Activated CD4-positive, alpha-beta T cell treated with anti-CD3 and anti-CD28 coated beads for 36 hours (primary cell): ENCODE measurements around the gene RIPK3. TPM values are rescaled to one million over a fixed set of nuclear protein-coding genes. Genes with fewer than 3 reads are reported as not detected.
A peak's percentile ranks its signal among the peaks of the same experiment; 100 is the strongest.

ENCODE experiments used
- ATAC-seq: fragments of 200-7000 bp; cut with Tn5 transposase; one replicate; pipeline ENCODE4 v1.10.0; 2021; ENCODE audit warnings: mild to moderate bottlenecking, moderate library complexity
- CTCF ChIA-PET: fragments of 350-600 bp; sonication (Branson Sonifier 250); formaldehyde crosslinking; loops from one replicate; lab custom pipeline; 2021; ENCODE audit warnings: antibody characterized with exemption; lab: Charles Lee
- POLR2A ChIA-PET: fragments of 350-600 bp; sonication (Branson Sonifier 250); formaldehyde crosslinking; loops from one replicate; lab custom pipeline; 2021; ENCODE audit warnings: antibody characterized with exemption, inconsistent platforms; lab: Charles Lee
- DNase-seq: peaks from one replicate; pipeline ENCODE4 v3.0.0-alpha.2; 2020
- H3K27ac Mint-ChIP-seq: one replicate; pipeline ENCODE4 v1.8.0; 2021; ENCODE audit warnings: mixed read lengths
- H3K27me3 Mint-ChIP-seq: one replicate; pipeline ENCODE4 v1.8.0; 2021; ENCODE audit warnings: mixed read lengths
- H3K36me3 Mint-ChIP-seq: one replicate; pipeline ENCODE4 v1.8.0; 2021; ENCODE audit warnings: low read depth, mixed read lengths
- H3K4me1 Mint-ChIP-seq: one replicate; pipeline ENCODE4 v1.8.0; 2021; ENCODE audit warnings: mixed read lengths
- H3K4me3 Mint-ChIP-seq: one replicate; pipeline ENCODE4 v1.8.0; 2021; ENCODE audit warnings: mild to moderate bottlenecking, moderate library complexity, mixed read lengths
- H3K9me3 Mint-ChIP-seq: one replicate; pipeline ENCODE4 v1.8.0; 2021; ENCODE audit warnings: low read depth, mixed read lengths
- intact Hi-C, 2 experiments: fragments of 100-400 bp; cut with DNase I in 1 of 2; cut with micrococcal nuclease in 1 of 2; formaldehyde crosslinking; loops; one replicate each; pipeline versions ENCODE4 v1.14.2 to v1.15.1; 2022 to 2024; cut with DNase I, micrococcal nuclease
- total RNA-seq, 2 experiments: library from RNA; stranded (reverse); gene quantifications; one replicate each; pipeline ENCODE4 v1.2.3, GENCODE V29; 2021

Gene RIPK3
- total RNA-seq, 2 experiments from 2014 or later: 8.9 to 9.4 TPM

- ATAC-seq (peak; percentile 99), DNase-seq (peak; percentile 88)
- Mint-ChIP-seq H3K36me3 (peaks cover 31% of the 10 kb centered on the region), H3K4me3 (peak overlapping the region; percentile 21), H3K27me3 (no peaks in the 10 kb centered on the region), H3K27ac (peak overlapping the region; percentile 25), H3K9me3 (no peaks in the 10 kb centered on the region), H3K4me1 (peaks cover 28% of the 10 kb centered on the region)
- intact Hi-C loops: loop anchor here (1.0 kb wide), 3 partner anchors 8 to 15 kb away; no protein-coding TSS in a partner anchor
- ChIA-PET CTCF (interaction anchor here (0.9 to 4.2 kb wide), 13 partner anchors 10 to 182 kb away, joined by 3 to 36 read pairs (median 5); partner anchors contain the start of genes CIDEB, DHRS1, IPO4 and MDP1), POLR2A (interaction anchor here (0.9 to 1.5 kb wide), 6 partner anchors 11 to 142 kb away, joined by 3 to 10 read pairs (median 5); partner anchors contain the start of genes LTB4R2, RABGGTA and TINF2)
These were observed 50.0 kb downstream of the RIPK3 start for GRCh38 chr14:24289649-24290280.

- DNase-seq (no peak), ATAC-seq (no peak)
- peaks cover 19% of the 10 kb centered on the region for H3K36me3 Mint-ChIP-seq
- no peak overlapping the region for H3K27ac Mint-ChIP-seq
- no peaks in the 10 kb centered on the region for H3K9me3 Mint-ChIP-seq
- CTCF ChIA-PET: interaction anchor here (0.9 kb wide), 1 partner anchor 10 kb away, joined by 3 read pairs; no protein-coding TSS in a partner anchor
- no peak overlapping the region for H3K4me3 Mint-ChIP-seq
- no peaks in the 10 kb centered on the region for H3K27me3 Mint-ChIP-seq
- intact Hi-C loops: no loop called here
- POLR2A ChIA-PET: no interaction called here
- H3K4me1 Mint-ChIP-seq: peaks cover 28% of the 10 kb centered on the region
These were observed 52.8 kb downstream of the RIPK3 start for GRCh38 chr14:24286996-24287395.

Other genes with a start within 250 kb of the RIPK3 start
- 100 to 1,000 TPM; 101 to 115 TPM for gene PCK2, start 245.7 kb downstream of the RIPK3 start, total RNA-seq
- gene DCAF11, start 225.2 kb downstream of the RIPK3 start, total RNA-seq: 10 to 100 TPM; 74.0 to 86.2 TPM
- 1 to 10 TPM; 1.5 to 1.6 TPM for gene NRL, start 225.0 kb downstream of the RIPK3 start, total RNA-seq
- under 1 TPM in 1 of 2 experiments, not detected in 1; 0.53 TPM for gene FITM1, start 209.3 kb downstream of the RIPK3 start, total RNA-seq
- 100 to 1,000 TPM; 414 to 418 TPM for gene PSME1, start 203.8 kb downstream of the RIPK3 start, total RNA-seq
- 10 to 100 TPM; 36.9 to 46.7 TPM for gene EMC9, start 198.4 kb downstream of the RIPK3 start, total RNA-seq
- 100 to 1,000 TPM; 445 to 459 TPM for gene PSME2, start 193.4 kb downstream of the RIPK3 start, total RNA-seq
- gene RNF31, start 192.5 kb downstream of the RIPK3 start, total RNA-seq: 10 to 100 TPM; 73.7 to 98.4 TPM
- gene IRF9, start 178.7 kb downstream of the RIPK3 start, total RNA-seq: 100 to 1,000 TPM; 172 to 209 TPM
- 10 to 100 TPM; 25.6 to 27.7 TPM for gene REC8, start 167.9 kb downstream of the RIPK3 start, total RNA-seq
- 10 to 100 TPM; 73.4 to 73.7 TPM for gene IPO4, start 151.2 kb downstream of the RIPK3 start, total RNA-seq
- gene TM9SF1, start 144.6 kb downstream of the RIPK3 start, total RNA-seq: 10 to 100 TPM; 17.0 to 24.4 TPM
- gene TSSK4, start 134.3 kb downstream of the RIPK3 start, total RNA-seq: under 1 TPM; 0.14 to 0.30 TPM
- gene CHMP4A, start 126.5 kb downstream of the RIPK3 start, total RNA-seq: 10 to 100 TPM; 48.8 to 73.0 TPM
- gene MDP1, start 123.9 kb downstream of the RIPK3 start, total RNA-seq: 10 to 100 TPM in 1 of 2 experiments, 1 to 10 TPM in 1; 4.5 to 11.7 TPM
- 100 to 1,000 TPM; 187 to 217 TPM for gene NEDD8, start 107.6 kb downstream of the RIPK3 start, total RNA-seq
- 10 to 100 TPM; 56.7 to 59.6 TPM for gene GMPR2, start 107.1 kb downstream of the RIPK3 start, total RNA-seq
- 100 to 1,000 TPM in 1 of 2 experiments, 10 to 100 TPM in 1; 87.4 to 108 TPM for gene TINF2, start 97.4 kb downstream of the RIPK3 start, total RNA-seq
- gene TGM1, start 76.8 kb downstream of the RIPK3 start, total RNA-seq: 1 to 10 TPM; 4.8 to 7.4 TPM
- 10 to 100 TPM; 52.1 to 56.0 TPM for gene RABGGTA, start 68.4 kb downstream of the RIPK3 start, total RNA-seq
- gene DHRS1, start 40.2 kb downstream of the RIPK3 start, total RNA-seq: 10 to 100 TPM; 11.7 to 14.6 TPM
- 10 to 100 TPM; 24.4 to 32.5 TPM for gene NOP9, start 40.1 kb downstream of the RIPK3 start, total RNA-seq
- gene CIDEB, start 32.0 kb downstream of the RIPK3 start, total RNA-seq: 10 to 100 TPM; 11.1 to 14.0 TPM
- gene LTB4R2, start 29.9 kb downstream of the RIPK3 start, total RNA-seq: 1 to 10 TPM; 7.5 to 9.5 TPM
- 10 to 100 TPM; 10.1 to 14.2 TPM for gene LTB4R, start 28.5 kb downstream of the RIPK3 start, total RNA-seq
- gene ADCY4, start 4.9 kb downstream of the RIPK3 start, total RNA-seq: 1 to 10 TPM; 1.4 to 1.8 TPM
- under 1 TPM; 0.11 to 0.30 TPM for gene NFATC4, start 28.2 kb upstream of the RIPK3 start, total RNA-seq
- gene NYNRIN, start 59.0 kb upstream of the RIPK3 start, total RNA-seq: under 1 TPM; 0.07 to 0.16 TPM
- 10 to 100 TPM; 11.6 to 12.2 TPM for gene CBLN3, start 89.7 kb upstream of the RIPK3 start, total RNA-seq
- 10 to 100 TPM; 50.6 to 58.1 TPM for gene KHNYN, start 90.0 kb upstream of the RIPK3 start, total RNA-seq
- 10 to 100 TPM; 40.9 to 47.8 TPM for gene SDR39U1, start 102.8 kb upstream of the RIPK3 start, total RNA-seq
- gene CMA1, start 168.3 kb upstream of the RIPK3 start, total RNA-seq: under 1 TPM in 1 of 2 experiments, not detected in 1; 0.39 TPM
- under 1 TPM in 1 of 2 experiments, not detected in 1; 0.35 TPM for gene CTSG, start 236.3 kb upstream of the RIPK3 start, total RNA-seq